Gastrocnemius medialis (tissue), 4 donors: ENCODE data around the gene MARCHF4. TPM values are rescaled to one million over a fixed set of nuclear protein-coding genes. Genes with fewer than 3 reads are reported as not detected.

Experiments used
- ATAC-seq, 2 donors: fragments of 150-250 bp; one replicate each; pipeline ENCODE4 v1.9.1; 2016
- DNase-seq, 2 donors: peaks; one replicate each; pipeline ENCODE4 v3.0.0-alpha.2; 2019
- H3K27ac ChIP-seq, 4 donors: fragments of 200-600 bp; sonication (generic); 1 replicate in 1 of 4; 2 replicates in 3 of 4; pipeline ENCODE4 v1.5.1; 2016 to 2018; ENCODE audit warnings: mild to moderate bottlenecking in 2 of 4, moderate library complexity in 1 of 4
- H3K27me3 ChIP-seq, 3 donors: fragments of 200-600 bp; sonication (generic) in 2 of 3; 1 replicate in 1 of 3; 2 replicates in 2 of 3; pipeline versions ENCODE4 v1.5.1 to v1.6.0; 2016 to 2019; ENCODE audit warnings: mild to moderate bottlenecking in 1 of 3, moderate library complexity in 1 of 3
- H3K36me3 ChIP-seq, 2 donors: fragments of 200-600 bp; sonication (generic) in 1 of 2; one replicate each; pipeline ENCODE4 v1.5.1; 2017 to 2018
- H3K4me1 ChIP-seq, 2 donors: fragments of 200-600 bp; sonication (generic) in 1 of 2; one replicate each; pipeline ENCODE4 v1.5.1; 2016 to 2017; ENCODE audit warnings: mild to moderate bottlenecking in 2 of 2
- H3K4me3 ChIP-seq, 4 donors: fragments of 200-600 bp; sonication (generic) in 3 of 4; 1 replicate in 1 of 4; 2 replicates in 3 of 4; pipeline ENCODE4 v1.5.1; 2016 to 2019; ENCODE audit warnings: mild to moderate bottlenecking in 2 of 4
- H3K9me3 ChIP-seq, 3 donors: fragments of 200-600 bp; sonication (generic) in 2 of 3; 1 replicate in 1 of 3; 2 replicates in 2 of 3; pipeline ENCODE4 v1.5.1; 2016 to 2019
- CTCF ChIP-seq, 5 experiments: fragments of 450-650 bp in 3 of 5; fragments of 200-600 bp in 2 of 5; sonication (generic) in 2 of 5; IDR thresholded peaks in 4 of 5; conservative IDR thresholded peaks in 1 of 5; 1 replicate in 4 of 5; 2 replicates in 1 of 5; pipeline ENCODE4 v1.5.1; 2016 to 2019; ENCODE audit warnings: antibody characterized with exemption in 5 of 5, mild to moderate bottlenecking in 3 of 5, moderate library complexity in 3 of 5
- POLR2A ChIP-seq, 2 donors: fragments of 450-650 bp; IDR thresholded peaks; one replicate each; pipeline ENCODE4 v1.6.1; 2017; ENCODE audit warnings: antibody characterized with exemption in 2 of 2, mild to moderate bottlenecking in 2 of 2, moderate library complexity in 2 of 2
- in situ Hi-C, 4 donors: fragments of 200-750 bp; cut with MboI; loops; one replicate each; pipeline versions ENCODE4 v1.15.0 to v1.8.0; 2017; ENCODE audit warnings: low sequenced_read_pairs in 4 of 4
- intact Hi-C: fragments of 100-400 bp; cut with DNase I; formaldehyde crosslinking; loops from one replicate; pipeline ENCODE4 v1.15.1; 2023; ENCODE audit warnings: low total_unique reads
- total RNA-seq, 4 donors: library from RNA; depleted of rRNA; stranded (reverse); fragments of >200 nt; gene quantifications; one replicate each; pipeline versions ENCODE4 v1.1.0 to v1.2.3, GENCODE V29; 2016

The MARCHF4 gene
- total RNA-seq, 4 donors from 2014 or later = not detected

DNA sequence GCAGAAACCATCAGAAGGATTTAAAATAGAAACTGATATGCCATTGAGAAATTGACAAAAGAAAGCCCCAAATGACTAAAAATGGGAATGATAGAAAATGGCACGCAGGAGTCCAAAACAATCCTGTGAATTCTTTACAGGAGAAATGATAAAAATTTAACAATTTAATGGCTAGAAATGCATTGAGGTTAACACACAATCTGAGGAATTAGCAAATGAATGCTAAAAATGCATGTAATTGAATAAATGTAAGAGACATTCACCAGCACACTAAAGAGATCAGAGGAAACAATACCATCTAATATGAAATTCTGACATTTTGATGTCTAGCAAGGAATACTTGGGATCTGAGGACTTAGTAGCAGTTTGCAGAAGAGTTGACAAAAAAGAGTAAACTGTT lies 37.0 kb downstream of the MARCHF4 start:
- no peak for TF ChIP-seq POLR2A (IDR thresholded peaks at IDR 0.05)
- no peak for TF ChIP-seq CTCF (IDR thresholded peaks at IDR 0.05 in 4 of 5, conservative IDR thresholded peaks at IDR 0.05 in 1 of 5)
- no peak for ATAC-seq
- in situ Hi-C loops (no loop called here), intact Hi-C loops (no loop called here)
- Histone ChIP-seq H3K27me3 (no peaks in the 10 kb centered on the region), H3K9me3 (no peaks in the 10 kb centered on the region), H3K36me3 (no peaks in the 10 kb centered on the region), H3K4me1 (peaks cover 5 to 8% of the 10 kb centered on the region in 2 donors), H3K4me3 (no peak overlapping the region), H3K27ac (no peak overlapping the region)
- no peak for DNase-seq

DNA sequence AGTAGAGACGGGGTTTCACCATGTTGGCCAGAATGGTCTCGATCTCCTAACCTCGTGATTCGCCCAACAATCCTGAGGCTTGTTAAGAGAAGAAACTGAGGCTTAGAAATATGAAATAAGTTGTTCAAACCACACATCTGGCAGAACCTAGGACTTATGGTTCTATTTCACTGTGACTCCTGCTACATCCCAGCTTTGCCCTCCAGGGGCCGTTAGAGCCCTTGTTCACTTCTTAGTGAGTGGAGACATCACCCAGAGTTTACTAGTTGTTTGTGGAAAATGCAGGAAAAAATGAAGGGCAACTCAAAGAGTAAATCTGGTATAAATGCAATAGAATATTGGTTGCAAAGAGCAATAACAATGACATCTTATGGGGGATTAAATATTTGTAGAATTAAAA lies 43.9 kb downstream of the MARCHF4 start:
- Histone ChIP-seq H3K4me1 (no peaks in the 10 kb centered on the region), H3K9me3 (no peaks in the 10 kb centered on the region), H3K4me3 (no peak overlapping the region), H3K27ac (no peak overlapping the region), H3K36me3 (no peaks in the 10 kb centered on the region), H3K27me3 (no peaks in the 10 kb centered on the region)
- TF ChIP-seq CTCF (IDR thresholded peaks at IDR 0.05 in 4 of 5, conservative IDR thresholded peaks at IDR 0.05 in 1 of 5) = no peak
- TF ChIP-seq POLR2A (IDR thresholded peaks at IDR 0.05) = no peak
- in situ Hi-C loops = no loop called here
- intact Hi-C loops = no loop called here
- ATAC-seq (no peak), DNase-seq (no peak)

DNA sequence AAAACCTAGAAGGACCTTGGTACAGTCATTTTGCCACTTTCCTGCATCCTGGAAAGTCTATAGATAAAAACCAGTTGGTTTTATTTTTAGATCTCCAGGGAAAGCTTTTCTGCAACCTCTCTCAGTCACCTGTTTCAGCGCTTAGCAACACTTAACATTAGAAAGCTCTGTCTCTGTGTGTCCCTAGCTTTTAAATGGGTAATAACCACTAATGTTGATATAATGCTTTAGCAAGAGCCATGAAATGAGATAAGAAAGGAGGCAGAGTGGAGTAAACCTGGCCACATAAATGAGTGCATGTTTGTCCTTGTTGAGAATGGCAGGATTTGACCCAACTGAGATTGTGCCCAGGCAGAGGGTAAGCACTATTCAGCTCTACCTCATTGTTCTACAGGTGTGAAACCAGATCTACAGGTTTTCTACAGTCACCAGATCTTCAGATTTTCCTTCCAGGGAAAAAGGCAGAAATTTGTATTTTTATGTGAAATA lies 44.8 kb downstream of the MARCHF4 start:
- no peak for DNase-seq
- TF ChIP-seq POLR2A (IDR thresholded peaks at IDR 0.05) = no peak
- H3K27me3 ChIP-seq = no peaks in the 10 kb centered on the region
- no peaks in the 10 kb centered on the region for H3K36me3 ChIP-seq
- in situ Hi-C loops (no loop called here), intact Hi-C loops (no loop called here)
- no peak for ATAC-seq
- H3K4me1 ChIP-seq = no peaks in the 10 kb centered on the region
- no peak overlapping the region for H3K4me3 ChIP-seq
- no peak overlapping the region for H3K27ac ChIP-seq
- no peaks in the 10 kb centered on the region for H3K9me3 ChIP-seq

Other genes with a start within 250 kb of the MARCHF4 start
- gene SMARCAL1, start 40.0 kb upstream of the MARCHF4 start, total RNA-seq = 10 to 100 TPM in 1 of 4 donors, 1 to 10 TPM in 3; 5.8 to 20.7 (median 7.8) TPM
- gene RPL37A, start 126.4 kb upstream of the MARCHF4 start, total RNA-seq = 1,000 to 10,000 TPM; 1,065 to 1,506 (median 1,390) TPM